HepG2 (cell line): Measurements from ENCODE around the gene SH3PXD2A. TPM values are rescaled to one million over a fixed set of nuclear protein-coding genes. Genes with fewer than 3 reads are reported as not detected.

Experiments
- ATAC-seq: fragments of 200-7000 bp; cut with Tn5 transposase; 3 replicates; pipeline ENCODE4 v1.9.1; 2020; ENCODE audit warnings: mild to moderate bottlenecking, moderate library complexity
- BruUV-seq: library from RNA; stranded (reverse); fragments of 400-500 nt; replicated peaks from 2 replicates; lab custom pipeline; 2021; lab: Mats Ljungman, UMichigan
- CTCF ChIA-PET: fragments of 300-600 bp; formaldehyde crosslinking; extraction: SDS; loops from one replicate; lab custom pipeline; 2021; ENCODE audit warnings: low total read pairs, inconsistent platforms, low intra/inter-chr PET ratio; lab: Yijun Ruan, JAX
- POLR2A ChIA-PET: fragments of 350-600 bp; sonication (Branson Sonifier 250); formaldehyde crosslinking; loops from one replicate; lab custom pipeline; 2020; ENCODE audit warnings: antibody characterized with exemption, inconsistent platforms; lab: Yijun Ruan, JAX
- DNase-seq: peaks from one replicate; pipeline ENCODE4 v3.0.0-alpha.2; 2015; ENCODE audit warnings: low spot score
- FAIRE-seq: peaks from 3 replicates; lab custom pipeline; 2011; peaks lifted over from hg19 to GRCh38; lab: Jason Lieb, UNC
- H2AFZ ChIP-seq: one replicate; pipeline ENCODE4 v1.6.1; 2011; ENCODE audit warnings: low read length, inconsistent platforms
- H3K27ac ChIP-seq: fragments of 300-600 bp; 3 replicates; pipeline ENCODE4 v1.8.0; 2011; ENCODE audit warnings: mixed run types, mild to moderate bottlenecking, mixed read lengths, low read length, inconsistent platforms; ENCODE audit not compliant: insufficient read depth; ENCODE audit errors: extremely low read length
- H3K27me3 ChIP-seq, 2 experiments: fragments of 200-600 bp in 1 of 2; 2 replicates in 1 of 2; 3 replicates in 1 of 2; pipeline versions ENCODE4 v1.6.0 to v1.8.0; 2011; ENCODE audit warnings: low read length in 2 of 2, mild to moderate bottlenecking in 2 of 2, moderate library complexity in 2 of 2, inconsistent platforms in 1 of 2; ENCODE audit not compliant: insufficient read depth in 2 of 2, control insufficient read depth in 1 of 2
- H3K36me3 ChIP-seq, 2 experiments: fragments of 200-600 bp in 1 of 2; replicated peaks in 1 of 2; 2 replicates in 1 of 2; 3 replicates in 1 of 2; pipeline versions ENCODE4 v1.5.1 to v1.8.0; 2011; ENCODE audit warnings: low read length in 2 of 2, inconsistent platforms in 1 of 2; ENCODE audit not compliant: insufficient read depth in 2 of 2, control insufficient read depth in 1 of 2
- H3K4me1 ChIP-seq: 2 replicates; pipeline ENCODE4 v1.5.1; 2012; ENCODE audit warnings: low read length, inconsistent platforms; ENCODE audit not compliant: insufficient read depth
- H3K4me2 ChIP-seq: 2 replicates; pipeline ENCODE4 v1.6.0; 2011; ENCODE audit warnings: low read depth, low read length, inconsistent platforms
- H3K4me3 ChIP-seq, 3 experiments: fragments of 200-600 bp in 1 of 3; sonication (generic), shearing (Covaris generic) in 1 of 3; replicated peaks in 1 of 3; 2 replicates each; pipeline ENCODE4 v1.5.1; 2011 to 2016; ENCODE audit warnings: low read length in 3 of 3, inconsistent platforms in 2 of 3, low read depth in 2 of 3, mild to moderate bottlenecking in 2 of 3, control low read depth in 1 of 3, mixed read lengths in 1 of 3; ENCODE audit not compliant: insufficient read depth in 1 of 3
- H3K79me2 ChIP-seq: one replicate; pipeline ENCODE4 v1.6.1; 2011; ENCODE audit warnings: low read length, inconsistent platforms; ENCODE audit not compliant: insufficient read depth
- H3K9ac ChIP-seq: 2 replicates; pipeline ENCODE4 v1.6.0; 2011; ENCODE audit warnings: mild to moderate bottlenecking, low read depth, low read length, inconsistent platforms; ENCODE audit not compliant: insufficient read depth
- H3K9me3 ChIP-seq: 2 replicates; pipeline ENCODE4 v1.5.1; 2012; ENCODE audit warnings: mild to moderate bottlenecking, low read length
- H4K20me1 ChIP-seq: 2 replicates; pipeline ENCODE4 v1.6.0; 2011; ENCODE audit warnings: inconsistent platforms, mild to moderate bottlenecking, low read length, moderate library complexity; ENCODE audit not compliant: insufficient read depth
- AGO2 ChIP-seq: fragments of 200-400 bp; formaldehyde crosslinking; optimal IDR thresholded peaks from 2 replicates; pipeline ENCODE3; 2017; ENCODE audit warnings: mild to moderate bottlenecking, low read depth, low read length, moderate library complexity
- ARID2 ChIP-seq: sonication (generic); formaldehyde crosslinking; IDR thresholded peaks from 2 replicates; pipeline ENCODE4 v1.8.1; 2022; ENCODE audit warnings: mild to moderate bottlenecking, missing genetic modification reagents, borderline replicate concordance
- HNRNPL ChIP-seq: fragments of 200-400 bp; formaldehyde crosslinking; IDR thresholded peaks from 2 replicates; pipeline ENCODE4 v1.6.1; 2017; ENCODE audit warnings: mild to moderate bottlenecking, low read depth, low read length
- KDM3A ChIP-seq: IDR thresholded peaks from 2 replicates; pipeline ENCODE4 v1.6.1; 2018; ENCODE audit warnings: low read depth, missing compliant biosample characterization
- SMAD9 ChIP-seq: sonication (generic); formaldehyde crosslinking; IDR thresholded peaks from 2 replicates; pipeline ENCODE4 v1.5.1; 2020; ENCODE audit warnings: mild to moderate bottlenecking, missing genetic modification reagents
- TARDBP ChIP-seq: sonication (generic); formaldehyde crosslinking; IDR thresholded peaks from 2 replicates; pipeline ENCODE4 v1.8.0; 2022; ENCODE audit warnings: mild to moderate bottlenecking, missing genetic modification reagents
- ZNF260 ChIP-seq: sonication (generic); formaldehyde crosslinking; IDR thresholded peaks from 2 replicates; pipeline ENCODE4 v1.4.0; 2020; ENCODE audit warnings: missing genetic modification reagents, low read depth, mild to moderate bottlenecking, borderline replicate concordance
- ZNF850 ChIP-seq: sonication (generic); formaldehyde crosslinking; conservative IDR thresholded peaks from 2 replicates; pipeline ENCODE4 v1.9.0; 2021; ENCODE audit warnings: mild to moderate bottlenecking, missing genetic modification reagents
- WGBS: methylation state at CpG from one replicate; pipeline ENCODE4 v1.1.6; 2017; ENCODE audit warnings: low lambda C conversion rate; 5-methylcytosine and 5-hydroxymethylcytosine counted together
- in situ Hi-C: cut with HindIII; loops from 2 replicates; pipeline ENCODE4 v1.10.0; 2017; ENCODE audit warnings: low pct_unique_long_range_greater_than_20kb; ENCODE audit not compliant: extremely low pct_ligation_motif_present
- intact Hi-C: fragments of 100-400 bp; cut with micrococcal nuclease; formaldehyde crosslinking; loops from one replicate; pipeline ENCODE4 v1.10.0; 2022; ENCODE audit not compliant: unreplicated experiment
- polyA plus RNA-seq, 8 experiments: library from polyadenylated mRNA; depleted of rRNA in 3 of 8; stranded (reverse) in 7 of 8; unstranded in 1 of 8; fragments of >200 nt; fragmentation: Illumina TruSeq in 4 of 8; extraction: Trizol in 4 of 8; gene quantifications; 2 replicates each; pipeline versions ENCODE4 v1.2.1 to v1.2.3, GENCODE V29; 2011 to 2016; ENCODE audit warnings: low read depth in 4 of 8, missing spikeins in 1 of 8, mixed read lengths in 1 of 8; ENCODE audit not compliant: insufficient read depth in 1 of 8
- total RNA-seq, 5 experiments: library from RNA; depleted of rRNA; stranded (reverse); fragments of >200 nt; fragmentation: Illumina TruSeq; extraction: Trizol; gene quantifications; 2 replicates each; pipeline ENCODE4 v1.2.3, GENCODE V29; 2016; ENCODE audit warnings: low read depth in 1 of 5
- TF ChIP-seq, protein P1 (sequence below): sonication (generic); formaldehyde crosslinking; IDR thresholded peaks from 2 replicates; pipeline ENCODE4 v1.4.0; 2020; ENCODE audit warnings: low read depth, mild to moderate bottlenecking, missing genetic modification reagents
- TF ChIP-seq, protein P2 (sequence below): sonication (generic); formaldehyde crosslinking; IDR thresholded peaks from 2 replicates; pipeline ENCODE4 v1.4.0; 2020; ENCODE audit warnings: missing genetic modification reagents
- TF ChIP-seq, protein P3 (sequence below): sonication (generic); formaldehyde crosslinking; IDR thresholded peaks from 2 replicates; pipeline ENCODE4 v1.5.0; 2020; ENCODE audit warnings: missing genetic modification reagents
- TF ChIP-seq, protein P4 (sequence below): sonication (generic); formaldehyde crosslinking; IDR thresholded peaks from 2 replicates; pipeline ENCODE4 v1.4.0; 2020; ENCODE audit warnings: low read depth, missing genetic modification reagents

Gene SH3PXD2A
- total and polyA plus RNA-seq, 2 of the 13 experiments (the other 11 are each of a cell fraction or from before 2014, with no cell fraction given): 11.1 to 11.3 TPM

DNA sequence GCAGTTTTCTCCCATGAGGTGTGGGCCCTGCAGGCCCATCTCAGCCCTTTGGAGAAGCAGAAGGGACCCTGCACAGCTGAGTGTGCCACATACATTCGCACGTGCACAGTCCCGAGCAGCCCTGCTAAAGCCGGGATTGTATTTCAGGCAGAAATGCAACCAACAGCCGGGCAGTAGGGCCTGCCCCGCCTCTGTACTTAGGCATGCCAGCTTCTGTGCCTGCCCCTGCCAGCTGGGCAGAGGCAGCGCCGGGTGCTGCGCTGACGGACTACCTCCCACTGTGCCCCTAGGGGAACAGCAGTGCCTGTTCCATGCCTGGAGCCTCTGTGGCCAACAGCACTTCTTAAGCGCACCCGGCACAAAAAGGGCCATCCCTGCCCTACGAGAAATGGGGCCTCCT is 191.6 kb downstream of the SH3PXD2A start:
- WGBS: 81% methylated on average over 5 of the region's 13 CpGs
- Histone ChIP-seq H2AFZ (no peak overlapping the region), H3K27ac (no peak overlapping the region), H3K4me3 (no peak overlapping the region), H3K36me3 (peaks cover 5 to 24% of the 10 kb centered on the region in 2 experiments; a peak in 4 of 5 replicates), H3K9me3 (no peaks in the 10 kb centered on the region), H3K27me3 (no peaks in the 10 kb centered on the region), H3K9ac (no peak overlapping the region), H3K4me2 (no peak overlapping the region), H3K4me1 (peaks cover 48% of the 10 kb centered on the region), H4K20me1 (peaks cover 4% of the 10 kb centered on the region; the same call in 1 of the 2 replicates), H3K79me2 (peaks cover 20% of the 10 kb centered on the region)
- no peak for DNase-seq
- FAIRE-seq: no peak
- in situ Hi-C loops (no loop called here), intact Hi-C loops (no loop called here)
- ChIA-PET CTCF (no interaction called here), POLR2A (no interaction called here)
- TF ChIP-seq HNRNPL (peak; percentile 67; the same call in 1 of the 2 replicates), KDM3A (CRISPR knock-in tag) (no peak), AGO2 (peak; percentile 82)
- TF ChIP-seq, protein P1, sequence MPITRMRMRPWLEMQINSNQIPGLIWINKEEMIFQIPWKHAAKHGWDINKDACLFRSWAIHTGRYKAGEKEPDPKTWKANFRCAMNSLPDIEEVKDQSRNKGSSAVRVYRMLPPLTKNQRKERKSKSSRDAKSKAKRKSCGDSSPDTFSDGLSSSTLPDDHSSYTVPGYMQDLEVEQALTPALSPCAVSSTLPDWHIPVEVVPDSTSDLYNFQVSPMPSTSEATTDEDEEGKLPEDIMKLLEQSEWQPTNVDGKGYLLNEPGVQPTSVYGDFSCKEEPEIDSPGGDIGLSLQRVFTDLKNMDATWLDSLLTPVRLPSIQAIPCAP (CRISPR knock-in tag): no peak
- no peak for ATAC-seq
- BruUV-seq: no TSS peak

DNA sequence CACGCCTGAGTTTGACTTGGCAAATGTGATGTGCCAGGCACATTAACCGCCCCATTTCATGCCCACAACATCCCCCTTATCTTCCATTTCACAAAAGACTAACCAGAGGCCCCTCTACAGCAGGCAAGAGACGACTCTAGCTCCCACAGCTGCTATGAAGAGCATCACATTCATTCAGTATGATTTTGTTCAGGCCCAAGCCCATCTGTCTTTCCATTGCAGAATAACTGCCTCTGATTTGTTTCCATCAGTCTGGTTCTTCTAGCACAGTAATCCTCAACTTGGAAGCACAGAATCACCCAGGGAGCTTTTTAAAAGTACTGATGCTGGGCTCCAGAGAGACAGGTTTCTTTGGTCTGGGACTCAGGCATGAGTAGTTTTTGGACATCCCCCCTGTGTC is 192.1 kb downstream of the SH3PXD2A start:
- no peak overlapping the region for H3K27ac ChIP-seq
- peaks cover 5 to 20% of the 10 kb centered on the region in 2 experiments; a peak in 3 of 5 replicates for H3K36me3 ChIP-seq
- no peak for TF ChIP-seq ZNF260 (CRISPR knock-in tag)
- TF ChIP-seq TARDBP (CRISPR knock-in tag): no peak
- TF ChIP-seq ZNF850 (CRISPR knock-in tag): no peak
- no peak for TF ChIP-seq ARID2
- TF ChIP-seq, protein P2, sequence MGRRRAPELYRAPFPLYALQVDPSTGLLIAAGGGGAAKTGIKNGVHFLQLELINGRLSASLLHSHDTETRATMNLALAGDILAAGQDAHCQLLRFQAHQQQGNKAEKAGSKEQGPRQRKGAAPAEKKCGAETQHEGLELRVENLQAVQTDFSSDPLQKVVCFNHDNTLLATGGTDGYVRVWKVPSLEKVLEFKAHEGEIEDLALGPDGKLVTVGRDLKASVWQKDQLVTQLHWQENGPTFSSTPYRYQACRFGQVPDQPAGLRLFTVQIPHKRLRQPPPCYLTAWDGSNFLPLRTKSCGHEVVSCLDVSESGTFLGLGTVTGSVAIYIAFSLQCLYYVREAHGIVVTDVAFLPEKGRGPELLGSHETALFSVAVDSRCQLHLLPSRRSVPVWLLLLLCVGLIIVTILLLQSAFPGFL (CRISPR knock-in tag): no peak
- TF ChIP-seq, protein P3, sequence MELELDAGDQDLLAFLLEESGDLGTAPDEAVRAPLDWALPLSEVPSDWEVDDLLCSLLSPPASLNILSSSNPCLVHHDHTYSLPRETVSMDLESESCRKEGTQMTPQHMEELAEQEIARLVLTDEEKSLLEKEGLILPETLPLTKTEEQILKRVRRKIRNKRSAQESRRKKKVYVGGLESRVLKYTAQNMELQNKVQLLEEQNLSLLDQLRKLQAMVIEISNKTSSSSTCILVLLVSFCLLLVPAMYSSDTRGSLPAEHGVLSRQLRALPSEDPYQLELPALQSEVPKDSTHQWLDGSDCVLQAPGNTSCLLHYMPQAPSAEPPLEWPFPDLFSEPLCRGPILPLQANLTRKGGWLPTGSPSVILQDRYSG (CRISPR knock-in tag): no peak
- TF ChIP-seq SMAD9: no peak
- TF ChIP-seq, protein P4, sequence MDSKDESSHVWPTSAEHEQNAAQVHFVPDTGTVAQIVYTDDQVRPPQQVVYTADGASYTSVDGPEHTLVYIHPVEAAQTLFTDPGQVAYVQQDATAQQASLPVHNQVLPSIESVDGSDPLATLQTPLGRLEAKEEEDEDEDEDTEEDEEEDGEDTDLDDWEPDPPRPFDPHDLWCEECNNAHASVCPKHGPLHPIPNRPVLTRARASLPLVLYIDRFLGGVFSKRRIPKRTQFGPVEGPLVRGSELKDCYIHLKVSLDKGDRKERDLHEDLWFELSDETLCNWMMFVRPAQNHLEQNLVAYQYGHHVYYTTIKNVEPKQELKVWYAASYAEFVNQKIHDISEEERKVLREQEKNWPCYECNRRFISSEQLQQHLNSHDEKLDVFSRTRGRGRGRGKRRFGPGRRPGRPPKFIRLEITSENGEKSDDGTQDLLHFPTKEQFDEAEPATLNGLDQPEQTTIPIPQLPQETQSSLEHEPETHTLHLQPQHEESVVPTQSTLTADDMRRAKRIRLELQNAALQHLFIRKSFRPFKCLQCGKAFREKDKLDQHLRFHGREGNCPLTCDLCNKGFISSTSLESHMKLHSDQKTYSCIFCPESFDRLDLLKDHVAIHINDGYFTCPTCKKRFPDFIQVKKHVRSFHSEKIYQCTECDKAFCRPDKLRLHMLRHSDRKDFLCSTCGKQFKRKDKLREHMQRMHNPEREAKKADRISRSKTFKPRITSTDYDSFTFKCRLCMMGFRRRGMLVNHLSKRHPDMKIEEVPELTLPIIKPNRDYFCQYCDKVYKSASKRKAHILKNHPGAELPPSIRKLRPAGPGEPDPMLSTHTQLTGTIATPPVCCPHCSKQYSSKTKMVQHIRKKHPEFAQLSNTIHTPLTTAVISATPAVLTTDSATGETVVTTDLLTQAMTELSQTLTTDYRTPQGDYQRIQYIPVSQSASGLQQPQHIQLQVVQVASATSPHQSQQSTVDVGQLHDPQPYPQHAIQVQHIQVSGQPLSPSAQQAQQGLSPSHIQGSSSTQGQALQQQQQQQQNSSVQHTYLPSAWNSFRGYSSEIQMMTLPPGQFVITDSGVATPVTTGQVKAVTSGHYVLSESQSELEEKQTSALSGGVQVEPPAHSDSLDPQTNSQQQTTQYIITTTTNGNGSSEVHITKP: no peak

More for the DNA sequence above, 192.1 kb downstream of the SH3PXD2A start:
- ChIA-PET POLR2A (no interaction called here), CTCF (no interaction called here)
- H3K4me3 ChIP-seq: no peak overlapping the region
- ATAC-seq: no peak
- DNase-seq: no peak
- peaks cover 22% of the 10 kb centered on the region for H3K79me2 ChIP-seq
- FAIRE-seq: no peak
- peaks cover 54% of the 10 kb centered on the region for H3K4me1 ChIP-seq
- peaks cover 4% of the 10 kb centered on the region; the same call in 1 of the 2 replicates for H4K20me1 ChIP-seq
- intact Hi-C loops: no loop called here
- in situ Hi-C loops: no loop called here
- no peaks in the 10 kb centered on the region for H3K27me3 ChIP-seq
- no peak overlapping the region for H3K4me2 ChIP-seq
- BruUV-seq: no TSS peak
- WGBS: 97% methylated on average over 3 of the region's 3 CpGs
- H2AFZ ChIP-seq: no peak overlapping the region
- no peak overlapping the region for H3K9ac ChIP-seq
- no peaks in the 10 kb centered on the region for H3K9me3 ChIP-seq
